HG03469 (cell line): ENCODE results near the gene PIP5K1B.

Source experiments
- ATAC-seq: cut with Tn5 transposase; IDR thresholded peaks from one replicate; pipeline ENCODE4 v1.9.1; 2021; ENCODE audit warnings: mild to moderate bottlenecking, moderate library complexity, moderate number of reproducible peaks; ENCODE audit not compliant: unreplicated experiment

The PIP5K1B gene

DNA sequence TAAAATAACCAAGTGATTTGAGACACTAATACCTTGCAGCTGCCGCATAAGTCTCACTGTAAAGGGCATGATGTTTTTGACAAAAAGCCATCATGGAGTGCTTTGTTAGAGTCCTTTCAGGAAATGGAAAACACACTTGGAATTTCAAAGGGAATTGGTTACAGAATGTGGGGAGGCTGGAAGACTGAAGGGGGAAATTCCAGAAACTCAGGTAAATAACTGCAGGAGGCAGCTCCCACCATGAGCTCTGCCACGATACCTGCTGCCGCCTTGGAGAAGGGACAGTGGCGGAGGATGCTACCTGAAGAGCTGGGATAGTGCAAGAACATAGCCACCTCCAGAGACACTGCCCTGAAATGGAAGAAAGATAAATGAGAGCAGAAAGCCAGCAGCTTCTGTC, 242.0 kb downstream of the PIP5K1B start:
- ATAC-seq = no peak

DNA sequence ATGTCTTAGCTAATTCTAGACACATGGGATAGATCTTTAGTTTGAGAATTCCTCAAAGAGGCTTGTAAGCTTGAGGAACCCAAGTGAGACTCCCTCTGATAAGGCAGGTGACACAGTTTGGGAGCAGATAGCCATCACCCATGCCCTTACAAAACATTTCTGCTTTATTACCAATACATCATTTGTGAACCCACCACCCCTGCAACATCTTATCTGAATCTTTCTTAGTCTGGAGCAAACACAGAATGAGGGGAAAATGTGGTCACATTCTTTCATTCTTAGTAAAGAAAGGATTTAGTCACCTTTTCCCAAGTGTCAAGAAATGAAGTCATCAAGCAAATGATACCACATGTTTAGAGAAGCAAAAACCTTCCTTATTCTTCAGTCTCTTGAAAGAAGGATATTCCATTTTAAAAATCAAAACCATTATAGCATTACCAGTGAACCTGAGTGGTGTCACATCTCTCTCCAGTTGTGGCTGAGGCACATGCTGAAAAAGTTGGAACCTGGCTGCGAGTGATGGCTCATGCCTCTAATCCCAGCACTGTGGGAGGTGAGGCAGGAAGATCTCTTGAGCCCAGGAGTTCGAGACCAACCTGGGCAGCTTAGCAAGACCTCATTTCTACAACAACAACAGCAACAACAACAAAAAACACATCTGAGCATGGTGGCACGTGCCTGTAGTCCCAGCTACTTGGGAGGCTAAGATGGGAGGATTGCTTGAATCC, 243.0 kb downstream of the PIP5K1B start:
- no peak for ATAC-seq

DNA sequence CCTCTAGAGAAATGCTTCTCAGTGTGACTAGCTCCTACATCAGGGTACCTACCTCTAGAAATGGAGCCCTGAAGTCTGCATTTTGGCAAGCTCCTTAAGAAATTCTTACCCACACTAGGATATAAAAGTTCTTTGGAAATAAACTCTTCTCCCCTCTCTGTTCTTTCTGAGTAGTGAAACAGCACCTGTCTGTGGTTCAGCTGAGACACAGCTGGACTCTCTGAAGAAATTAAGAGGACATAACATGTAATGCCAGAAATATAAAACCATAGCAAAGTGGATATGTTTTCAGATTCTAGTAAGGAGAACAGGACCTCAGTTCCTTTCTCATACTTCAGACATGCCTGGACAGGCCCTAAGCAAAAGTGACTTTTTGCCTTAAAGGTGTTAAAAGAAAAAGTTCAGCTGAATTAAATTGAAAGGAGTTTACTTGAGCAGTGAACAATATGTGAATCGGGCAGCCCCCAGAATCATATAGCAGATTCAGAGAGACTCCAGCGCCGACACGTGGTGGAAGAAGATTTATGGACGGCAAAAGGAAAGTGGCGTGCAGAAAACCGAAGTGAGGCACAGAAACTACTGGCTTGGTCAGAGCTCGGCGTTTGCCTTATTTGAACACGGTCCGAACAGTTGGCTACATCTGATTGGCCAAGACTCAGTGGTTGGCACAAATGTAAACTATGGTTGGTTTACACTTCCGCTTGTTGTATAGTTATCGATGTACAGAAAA, 244.4 kb downstream of the PIP5K1B start:
- ATAC-seq = no peak

DNA sequence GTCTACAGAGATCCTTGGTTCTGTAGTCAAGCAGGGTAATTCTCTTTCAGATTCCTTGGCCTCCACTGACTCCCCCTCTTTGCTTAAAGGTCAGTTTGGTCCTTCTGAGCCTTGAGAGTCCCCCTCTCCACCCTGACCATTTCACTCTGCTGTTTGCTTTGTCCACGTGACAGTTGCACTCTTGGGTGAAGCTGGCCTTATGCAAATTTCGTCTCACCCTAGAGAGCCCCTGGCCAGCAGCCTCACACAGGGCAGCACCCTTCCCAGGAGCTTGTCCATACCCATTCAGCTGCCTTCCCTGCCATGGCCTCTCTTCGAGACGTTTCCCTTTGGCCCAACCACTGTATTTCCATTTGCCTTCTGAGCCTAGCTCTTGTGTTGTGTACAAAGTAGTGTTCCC, 245.1 kb downstream of the PIP5K1B start:
- ATAC-seq = no peak

DNA sequence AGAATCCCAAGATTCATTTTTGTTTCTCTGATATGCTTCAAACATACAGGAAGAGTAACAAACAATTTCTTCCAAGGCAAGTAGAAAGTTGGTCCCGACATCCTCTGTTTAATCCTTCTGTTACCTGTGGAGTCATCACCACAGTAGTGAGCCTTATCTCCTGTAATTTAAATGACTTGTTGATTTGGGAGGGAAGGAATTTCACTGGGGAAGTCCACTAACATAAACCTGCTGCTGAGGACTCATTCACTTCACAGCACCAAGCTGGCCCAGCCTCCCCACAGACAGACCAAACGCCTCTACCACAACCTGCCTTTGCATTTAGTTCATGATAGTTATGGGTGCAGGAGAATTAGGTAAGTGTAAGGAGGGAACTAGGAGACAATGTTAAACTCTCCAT, 245.6 kb downstream of the PIP5K1B start:
- no peak for ATAC-seq

DNA sequence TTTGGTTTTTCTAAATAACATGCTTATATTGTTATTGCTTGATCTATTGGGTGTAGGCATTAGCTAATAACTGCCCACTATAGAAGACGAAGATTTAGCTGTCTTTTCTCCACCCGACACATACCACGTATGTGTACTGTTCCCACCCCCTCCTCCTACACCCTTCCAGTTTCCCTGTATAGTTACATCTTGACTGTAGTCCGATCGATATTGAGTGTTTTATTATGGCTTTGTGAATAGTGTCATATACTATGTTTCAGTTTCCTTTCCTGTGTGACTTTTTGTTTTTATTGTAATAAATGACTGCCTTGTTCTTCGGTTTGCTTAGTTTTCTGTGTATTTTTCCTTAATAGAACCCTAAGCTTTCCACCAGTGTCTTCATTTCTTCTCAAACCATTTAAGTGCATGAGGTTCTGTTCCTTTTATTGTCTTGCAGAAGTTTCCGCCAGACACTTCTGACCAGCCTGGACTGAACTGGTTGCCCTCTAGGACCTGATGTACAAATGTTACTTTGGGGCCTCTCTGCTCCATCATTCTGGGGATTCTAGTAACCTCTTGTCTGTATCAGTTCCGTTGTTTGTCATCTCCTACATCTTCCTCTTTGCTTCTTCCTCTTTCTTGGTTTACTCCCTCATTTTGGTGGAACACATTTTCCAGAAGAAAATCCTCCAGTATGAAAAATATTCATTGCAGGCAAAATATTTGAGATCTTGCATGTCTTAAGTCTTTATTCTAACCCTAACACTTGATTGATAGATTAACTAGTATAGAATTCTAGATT, 247.0 kb downstream of the PIP5K1B start:
- ATAC-seq = peak; percentile 61

DNA sequence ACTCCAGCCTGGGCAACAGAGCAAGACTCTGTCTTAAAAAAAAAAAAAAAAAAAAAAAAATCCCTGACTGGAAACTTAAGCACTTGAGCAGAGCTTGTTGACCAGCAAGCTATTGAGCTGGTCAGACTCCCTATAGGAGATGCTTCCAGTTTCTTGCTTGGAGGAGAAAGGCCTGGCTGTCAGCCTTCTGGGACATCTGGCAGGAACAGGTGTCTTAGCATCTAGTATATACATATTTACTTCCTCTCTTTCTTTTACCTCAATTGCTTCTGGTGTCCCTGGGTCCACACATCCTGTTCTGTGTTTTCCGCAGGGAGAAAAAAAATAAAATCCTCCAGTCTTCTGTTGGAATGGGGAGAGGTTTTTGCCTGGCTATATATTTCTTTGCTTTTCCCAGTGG, 248.7 kb downstream of the PIP5K1B start:
- ATAC-seq = no peak

DNA sequence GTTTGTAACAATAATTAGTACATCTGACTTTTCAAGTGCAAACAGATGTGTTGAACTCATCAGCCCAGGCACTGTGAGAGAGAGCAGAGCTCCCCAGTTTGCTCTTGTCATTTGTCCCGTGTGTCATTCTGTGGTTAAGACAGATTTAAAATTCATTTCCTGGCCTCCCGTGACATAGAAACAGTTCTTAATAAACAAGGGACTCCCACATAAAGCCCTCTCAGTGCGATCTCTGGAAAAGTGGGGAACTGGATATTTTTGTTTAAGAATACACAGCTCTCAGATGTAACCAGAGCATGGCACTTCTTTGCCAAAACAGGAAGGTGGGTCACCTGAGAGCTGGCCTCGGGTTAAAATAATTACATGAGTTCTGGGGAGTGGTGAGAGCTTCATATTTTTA, 250.3 kb downstream of the PIP5K1B start:
- ATAC-seq = no peak

DNA sequence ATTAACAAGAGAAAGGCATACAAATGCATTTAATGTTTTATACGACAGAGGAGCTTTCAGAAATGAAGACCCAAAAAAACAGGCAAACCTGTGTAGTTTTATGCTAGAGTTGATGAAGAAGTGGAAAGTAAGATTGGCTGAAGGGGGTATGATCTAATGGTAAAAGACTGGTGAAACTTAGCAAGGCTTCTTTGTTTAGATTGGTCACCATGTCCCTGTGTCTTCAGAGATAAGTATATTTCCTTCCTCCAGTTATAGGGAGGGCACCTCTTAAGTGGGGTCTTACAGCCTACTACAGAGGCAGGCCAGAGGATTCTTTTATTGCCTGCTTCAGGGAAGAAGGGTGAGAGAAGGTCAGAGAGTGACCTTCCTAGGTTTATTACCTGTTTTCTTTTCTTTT, 252.4 kb downstream of the PIP5K1B start:
- no peak for ATAC-seq

DNA sequence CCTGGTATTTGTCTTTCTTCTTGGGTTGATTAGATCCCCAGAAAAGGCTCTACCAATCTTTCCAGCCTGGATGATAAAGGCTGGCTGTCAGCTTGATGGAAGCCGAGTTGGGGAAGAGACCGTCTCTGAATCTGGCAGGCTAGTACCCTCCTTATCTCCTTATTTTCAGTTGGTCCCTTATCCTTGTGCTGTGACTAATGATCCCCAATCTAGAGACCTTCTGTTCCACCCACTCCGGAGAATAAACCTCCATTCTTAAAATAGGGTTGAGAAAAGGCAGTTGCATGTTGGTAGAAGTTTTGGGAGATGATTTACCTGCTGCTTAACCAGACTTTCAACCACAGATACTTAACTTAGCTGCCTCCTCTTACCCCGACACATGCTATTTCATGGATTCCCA, 256.5 kb downstream of the PIP5K1B start:
- no peak for ATAC-seq

DNA sequence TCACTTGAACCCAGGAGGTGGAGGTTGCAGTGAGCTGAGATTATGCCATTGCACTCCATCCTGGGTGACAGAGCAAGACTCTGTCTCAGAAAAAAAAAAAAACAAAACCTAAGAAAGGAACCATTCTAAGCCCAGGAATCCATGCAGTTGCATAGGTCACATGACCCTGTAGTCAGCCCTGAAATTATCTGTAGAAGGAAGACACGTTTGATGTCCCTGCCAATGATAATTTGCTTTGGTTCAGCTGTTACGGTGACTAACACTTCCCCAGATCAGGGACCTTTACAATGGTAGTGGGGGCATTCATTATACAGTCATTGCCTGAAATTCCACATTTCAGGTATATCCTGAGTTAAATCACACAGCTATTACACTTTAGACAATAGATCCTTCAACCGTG, 258.4 kb downstream of the PIP5K1B start:
- ATAC-seq = no peak

DNA sequence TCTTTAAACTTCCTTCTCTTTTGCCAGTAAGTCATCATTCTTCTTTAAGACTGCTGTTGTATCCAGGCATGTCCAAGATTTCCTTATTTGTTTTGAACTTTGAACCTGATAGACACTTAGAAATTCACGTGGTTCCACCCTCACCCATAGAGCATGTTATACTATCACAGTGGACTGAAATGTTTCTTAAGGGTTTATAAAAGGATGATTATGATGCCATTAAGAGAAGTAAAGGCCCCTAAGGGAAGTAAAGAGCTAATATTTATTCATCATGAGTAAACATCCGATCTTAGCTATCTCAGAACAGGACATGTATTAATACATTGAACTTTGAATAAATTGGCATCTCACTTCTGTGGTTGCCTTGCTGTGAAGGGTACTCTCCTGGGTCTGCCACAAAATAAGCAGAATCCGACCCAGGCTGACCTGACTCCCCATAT, 259.1 kb downstream of the PIP5K1B start:
- ATAC-seq = no peak

DNA sequence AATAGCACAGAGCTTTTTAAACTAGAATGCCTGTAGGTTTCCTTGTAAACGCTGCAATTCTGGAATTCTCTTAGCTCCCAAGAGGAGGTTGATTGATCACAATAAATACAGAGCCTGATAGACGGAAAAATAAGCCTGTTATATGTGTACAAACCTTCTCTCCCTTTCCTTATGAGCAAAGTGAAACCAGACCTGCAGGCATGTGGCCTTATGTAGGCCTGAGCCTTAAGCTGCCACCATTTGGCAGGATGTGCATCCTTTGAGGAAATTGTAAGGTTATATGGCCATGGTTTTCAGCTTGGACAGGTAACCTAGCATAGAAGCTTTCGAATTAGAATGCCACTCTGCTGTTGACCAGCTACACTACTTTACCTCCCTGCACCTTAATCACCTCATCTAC, 259.7 kb downstream of the PIP5K1B start:
- ATAC-seq = no peak

DNA sequence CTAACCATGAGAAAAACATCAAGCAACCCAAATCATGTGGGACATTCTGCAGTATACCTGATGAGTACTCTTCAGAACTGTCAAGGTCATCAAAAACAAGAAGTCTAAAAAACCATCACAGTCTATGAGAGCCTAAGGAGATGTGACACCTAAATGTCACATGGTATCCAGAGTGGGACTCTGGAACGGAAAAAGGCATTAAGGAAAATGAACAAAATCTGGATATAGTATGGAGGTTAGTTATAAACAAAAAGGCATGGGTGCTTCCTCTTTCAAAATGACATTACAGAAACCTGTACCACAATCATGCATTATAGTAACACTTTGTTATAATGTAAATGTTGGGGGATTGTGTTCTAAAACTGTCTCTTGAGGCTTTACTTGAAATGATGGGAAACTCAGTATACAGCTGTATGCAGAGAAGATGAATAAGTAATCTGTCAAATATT, 261.5 kb downstream of the PIP5K1B start:
- ATAC-seq = peak; percentile 74

DNA sequence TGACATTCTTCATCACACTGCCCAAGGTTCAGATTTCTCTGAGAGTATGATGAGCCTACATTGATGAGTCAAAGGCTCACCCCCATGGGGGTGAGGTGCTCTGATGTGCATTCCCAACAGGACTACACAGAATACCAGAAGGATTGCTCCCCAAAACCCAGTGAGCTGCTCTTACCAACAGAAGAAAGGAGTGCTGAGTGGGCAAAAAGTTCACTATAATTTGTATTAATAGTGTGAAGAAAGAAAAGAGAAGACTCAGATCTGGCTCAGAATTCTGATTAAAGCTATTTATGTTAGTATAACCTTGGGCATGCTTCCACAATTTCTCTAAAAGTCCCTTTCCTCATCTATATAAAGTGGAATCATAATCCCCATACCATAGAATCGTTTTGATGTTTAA, 262.8 kb downstream of the PIP5K1B start:
- no peak for ATAC-seq

DNA sequence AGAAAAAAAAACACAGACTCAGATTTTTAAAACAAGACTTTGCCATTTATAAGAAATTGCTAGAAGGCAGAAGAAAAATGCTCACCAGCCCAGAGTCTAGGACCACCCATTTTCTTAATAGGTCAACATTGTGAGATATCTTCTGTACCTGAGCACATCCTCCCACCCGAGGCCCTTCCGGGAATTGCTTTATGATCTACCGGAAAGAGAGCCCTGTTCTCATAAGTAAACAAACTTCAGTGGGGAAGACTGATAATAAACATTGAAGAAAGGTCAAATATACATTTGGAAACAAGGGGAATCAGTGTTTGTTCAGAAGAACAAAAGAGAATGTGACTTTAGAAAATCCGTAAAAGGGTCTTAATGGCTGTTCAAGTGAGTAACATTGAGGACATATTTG, 264.5 kb downstream of the PIP5K1B start:
- ATAC-seq = no peak

DNA sequence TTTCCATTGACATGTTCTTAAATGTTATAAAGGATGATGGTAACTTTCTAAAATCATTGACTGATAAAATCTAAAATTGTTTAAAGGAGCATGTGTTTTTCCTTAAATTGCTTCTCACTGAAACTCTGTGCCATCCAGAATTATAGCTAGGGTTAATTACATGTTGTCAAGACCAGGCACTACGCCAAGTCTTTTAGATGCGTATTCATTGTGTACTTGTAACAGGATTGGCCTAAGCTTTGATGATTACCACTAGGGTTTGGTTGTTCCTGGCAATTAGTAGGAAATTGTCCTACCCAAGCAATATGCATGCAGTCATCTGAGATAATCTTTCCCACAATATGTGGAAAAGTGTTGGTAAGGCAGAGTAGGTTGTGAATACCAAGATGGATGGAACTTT, 265.1 kb downstream of the PIP5K1B start:
- no peak for ATAC-seq

DNA sequence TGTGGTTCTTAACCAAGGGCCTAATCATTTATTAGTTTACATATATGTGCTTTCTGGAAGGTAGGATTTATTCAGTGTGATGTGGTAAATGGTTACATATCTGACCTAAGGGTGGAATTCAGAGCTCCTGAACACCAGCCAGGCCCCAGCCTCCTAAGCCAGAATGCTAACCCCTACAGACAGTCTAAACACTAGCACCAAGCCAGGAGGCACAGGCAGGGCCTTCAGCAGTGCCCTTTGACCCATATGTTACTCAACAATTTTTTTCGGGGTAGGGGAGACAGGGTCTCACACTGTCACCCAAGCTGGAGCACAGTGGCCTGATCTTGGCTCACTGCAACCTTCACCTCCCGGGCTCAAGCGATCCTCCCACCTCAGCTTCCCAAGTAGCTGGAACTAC, 268.6 kb downstream of the PIP5K1B start:
- ATAC-seq = no peak

DNA sequence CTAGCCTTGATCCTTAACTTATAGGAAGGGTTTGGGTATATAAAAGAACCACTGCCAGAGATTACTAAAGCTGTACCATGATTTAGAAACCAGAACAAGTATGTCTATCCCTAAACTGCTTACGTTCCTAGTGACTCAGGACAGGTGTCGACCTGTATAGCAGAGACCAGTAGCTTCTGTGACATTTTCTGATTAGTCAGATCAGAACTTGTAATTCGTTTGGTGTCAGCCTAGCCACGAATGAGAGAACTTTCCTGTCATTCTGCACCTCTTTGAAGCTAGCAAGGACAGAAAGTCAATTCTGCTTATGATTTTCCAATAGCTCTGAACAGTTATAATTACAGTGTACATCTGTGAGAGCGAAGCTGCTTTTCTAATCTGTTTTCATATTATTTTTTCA, 269.4 kb downstream of the PIP5K1B start:
- peak; percentile 90 for ATAC-seq

DNA sequence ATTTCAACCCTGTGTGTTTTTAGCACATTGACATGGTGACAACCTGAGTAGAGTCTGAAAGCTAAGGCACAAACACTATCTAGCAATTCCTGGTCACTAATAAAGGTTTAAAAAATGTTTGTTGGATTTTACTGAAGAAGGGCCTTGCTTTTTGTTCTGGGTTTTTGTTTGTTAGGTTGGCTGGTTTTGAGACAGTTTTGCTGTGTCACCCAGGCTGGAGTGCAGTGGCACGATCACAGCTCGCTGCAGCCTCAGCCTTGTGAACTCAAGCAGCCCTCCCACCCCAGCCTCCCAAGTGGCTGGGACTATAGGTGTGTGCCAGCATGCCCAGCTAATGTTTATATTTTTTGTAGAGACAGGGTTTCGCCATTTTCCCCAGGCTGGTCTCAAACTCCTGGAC, 269.9 kb downstream of the PIP5K1B start:
- ATAC-seq = no peak

DNA sequence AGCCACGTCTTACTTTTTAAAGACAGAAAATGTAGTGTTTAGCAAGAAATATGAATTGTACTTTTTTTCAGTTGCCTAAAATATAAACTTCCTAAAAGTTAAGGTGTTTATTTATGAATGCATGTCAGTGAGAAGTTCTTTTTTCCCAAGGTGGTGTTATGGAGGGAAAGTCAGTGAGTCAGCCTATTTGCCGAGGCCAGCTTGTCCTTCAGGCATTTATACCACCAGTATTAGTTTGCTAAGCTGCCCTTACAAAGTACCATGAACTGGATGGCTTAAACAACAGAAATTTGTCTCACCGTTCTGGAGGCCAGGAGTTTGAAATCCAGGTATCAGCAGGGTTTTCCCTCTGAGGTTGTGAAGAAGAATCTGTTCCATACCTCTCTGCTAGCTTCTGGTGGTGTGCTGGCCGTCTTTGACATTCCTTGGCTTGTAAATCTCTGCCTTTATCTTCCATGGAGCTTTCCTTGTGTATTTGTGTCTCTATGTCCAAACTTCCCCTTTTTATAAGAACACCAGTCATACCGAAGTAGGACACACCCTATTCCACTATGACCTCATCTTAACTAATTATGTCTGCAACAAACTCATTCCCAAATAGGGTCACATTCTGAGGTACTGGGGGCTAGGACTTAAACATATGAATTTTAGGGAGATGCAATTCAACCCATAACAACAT, 270.5 kb downstream of the PIP5K1B start:
- no peak for ATAC-seq
